Left lobe of liver (tissue), 2 donors: ENCODE results near the gene YAF2. TPM values are rescaled to one million over a fixed set of nuclear protein-coding genes. Genes with fewer than 3 reads are reported as not detected.
"Not testable (repeated sequence)": the region's sequence is repeated elsewhere in the genome, so short reads cannot be mapped to it uniquely, and the experiment has no call there.

Experiments used
- ATAC-seq: fragments of 200-7000 bp; cut with Tn5 transposase; one replicate; pipeline ENCODE4 v1.9.1; 2020; ENCODE audit warnings: mild to moderate bottlenecking, moderate library complexity
- DNase-seq: peaks from one replicate; pipeline ENCODE4 v3.0.0-alpha.2; 2020; ENCODE audit warnings: low spot score
- total RNA-seq: library from RNA; stranded (reverse); gene quantifications from one replicate; pipeline ENCODE4 v1.2.1, GENCODE V29; 2021
- donor health status: DM: no; HTN: no; CAD: no; lungs with moderate emphysema.
- donor health status: DM: no; HTN: yes; CAD: no.

Gene YAF2
- total RNA-seq, 1 donor from 2014 or later: 22.5 TPM

GRCh38 chr12:42255221-42255865 lies 17.3 kb upstream of the YAF2 start:
- no peak for DNase-seq
- ATAC-seq: no peak

GRCh38 chr12:42252645-42253044 lies 14.6 kb upstream of the YAF2 start:
- not testable (repeated sequence) for DNase-seq, ATAC-seq

GRCh38 chr12:42249033-42249432 lies 11.0 kb upstream of the YAF2 start:
- ATAC-seq, DNase-seq: not testable (repeated sequence)

DNA sequence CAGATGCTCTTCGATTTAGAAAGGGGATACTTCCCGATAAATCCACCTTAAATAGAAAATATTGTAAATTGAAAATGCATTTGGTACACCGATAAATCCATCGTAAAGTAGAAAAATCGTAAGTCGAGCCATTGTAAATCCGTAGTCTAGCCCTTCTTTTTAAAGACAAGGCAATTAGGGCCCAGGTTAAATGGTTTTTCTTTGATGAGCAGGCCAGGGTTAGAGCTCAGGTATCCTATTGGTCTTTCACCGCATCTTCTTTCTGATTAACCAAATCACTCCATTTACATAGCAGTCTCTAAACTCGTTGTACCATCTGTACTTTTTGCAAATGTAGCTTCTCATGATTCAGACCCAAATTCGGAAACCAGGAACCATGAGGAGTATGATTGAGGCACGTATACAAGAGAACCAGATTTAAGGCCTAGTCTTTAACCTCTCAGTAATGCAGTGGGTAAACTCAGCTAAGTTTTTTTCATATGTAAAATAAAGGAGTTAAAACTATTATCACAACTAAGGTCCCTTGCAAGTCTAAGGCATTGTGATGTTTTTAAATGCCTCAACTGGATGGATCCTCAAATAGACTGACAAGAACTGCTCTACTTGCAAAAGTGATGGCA lies 2.2 kb upstream of the YAF2 start:
- DNase-seq: no peak
- no peak for ATAC-seq

DNA sequence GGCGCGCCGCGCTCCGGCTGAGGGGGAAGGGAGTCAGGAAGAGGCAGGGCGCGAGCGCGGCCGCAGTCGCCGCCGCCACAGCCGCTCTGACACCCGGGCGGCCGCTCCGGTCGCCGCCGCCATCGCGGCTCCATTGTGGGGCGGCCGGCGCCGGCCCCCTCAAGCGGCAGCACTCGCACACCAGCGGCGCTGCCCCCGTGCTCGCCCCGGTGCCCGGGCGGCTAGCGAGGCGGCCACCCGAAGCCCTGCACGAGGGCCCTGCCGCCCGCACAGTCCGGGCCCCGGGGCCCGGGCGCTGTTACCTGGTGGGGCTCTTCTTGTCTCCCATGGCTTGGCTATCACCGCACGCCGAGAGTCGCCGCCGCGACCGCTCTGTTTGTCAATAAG lies 202 bp downstream of the YAF2 start:
- DNase-seq (peak; percentile 49), ATAC-seq (no peak)

GRCh38 chr12:42237052-42237852 lies 796 bp downstream of the YAF2 start:
- DNase-seq (peak; percentile 81), ATAC-seq (peak; percentile 70)

DNA sequence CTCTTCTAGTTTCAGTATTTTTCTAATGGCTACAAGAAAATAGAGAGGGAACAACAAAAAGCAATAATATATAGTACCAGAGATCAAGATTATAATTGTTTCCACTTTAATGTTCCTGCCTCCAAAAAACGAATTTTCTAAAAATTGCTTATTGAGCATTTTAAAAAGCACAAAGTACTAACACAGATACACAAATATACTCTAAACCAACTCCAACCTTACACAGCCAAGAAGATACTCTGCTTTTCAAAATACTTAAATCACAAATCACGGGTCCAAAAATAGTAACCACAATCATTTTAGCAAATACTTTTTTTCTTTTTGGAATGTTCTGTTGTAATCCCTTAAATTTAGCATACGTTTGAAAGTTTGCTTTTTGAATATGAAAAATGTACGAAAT lies 2.0 kb downstream of the YAF2 start:
- DNase-seq: no peak
- no peak for ATAC-seq

GRCh38 chr12:42235426-42235825 lies 2.6 kb downstream of the YAF2 start:
- no peak for DNase-seq

DNA sequence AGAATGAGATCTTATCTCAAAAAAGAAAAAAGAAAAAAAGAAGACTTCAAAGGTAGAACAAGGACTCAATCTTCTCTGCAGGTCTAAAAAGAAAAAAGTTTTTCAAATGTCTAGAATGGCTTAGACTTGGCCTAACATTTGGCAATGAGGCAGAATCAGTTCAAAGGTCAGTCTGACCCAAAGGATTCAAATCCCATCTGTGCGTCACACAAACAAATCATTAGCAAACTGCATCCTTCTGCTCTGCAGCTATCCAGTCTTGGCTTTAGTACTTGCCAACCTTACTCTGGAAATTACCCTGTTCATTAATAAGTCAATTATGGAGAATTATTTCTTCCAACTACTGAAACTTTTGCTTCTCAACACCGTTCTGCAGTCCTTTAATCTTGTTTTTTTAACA lies 3.1 kb downstream of the YAF2 start:
- DNase-seq: peak; percentile 55
- ATAC-seq: peak; percentile 64

More at GRCh38 chr12:42235426-42235825, 2.6 kb downstream of the YAF2 start:
- ATAC-seq: no peak

DNA sequence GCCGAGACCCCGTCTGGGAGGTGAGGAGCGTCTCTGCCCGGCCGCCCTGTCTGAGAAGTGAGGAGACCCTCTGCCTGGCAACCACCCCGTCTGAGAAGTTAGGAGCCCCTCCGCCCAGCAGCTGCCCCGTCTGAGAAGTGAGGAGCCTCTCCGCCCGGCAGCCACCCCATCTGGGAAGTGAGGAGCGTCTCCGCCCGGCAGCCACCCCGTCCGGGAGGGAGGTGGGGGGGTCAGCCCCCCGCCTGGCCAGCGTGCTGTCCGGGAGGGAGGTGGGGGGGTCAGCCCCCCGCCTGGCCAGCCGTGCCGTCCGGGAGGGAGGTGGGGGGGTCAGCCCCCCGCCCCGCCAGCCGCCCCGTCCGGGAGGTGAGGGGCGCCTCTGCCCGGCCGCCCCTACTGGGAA lies 10.5 kb downstream of the YAF2 start:
- ATAC-seq, DNase-seq: not testable (repeated sequence)

- ATAC-seq, DNase-seq: not testable (repeated sequence)
Observed at GRCh38 chr12:42224501-42224900, 13.5 kb downstream of the YAF2 start.

DNA sequence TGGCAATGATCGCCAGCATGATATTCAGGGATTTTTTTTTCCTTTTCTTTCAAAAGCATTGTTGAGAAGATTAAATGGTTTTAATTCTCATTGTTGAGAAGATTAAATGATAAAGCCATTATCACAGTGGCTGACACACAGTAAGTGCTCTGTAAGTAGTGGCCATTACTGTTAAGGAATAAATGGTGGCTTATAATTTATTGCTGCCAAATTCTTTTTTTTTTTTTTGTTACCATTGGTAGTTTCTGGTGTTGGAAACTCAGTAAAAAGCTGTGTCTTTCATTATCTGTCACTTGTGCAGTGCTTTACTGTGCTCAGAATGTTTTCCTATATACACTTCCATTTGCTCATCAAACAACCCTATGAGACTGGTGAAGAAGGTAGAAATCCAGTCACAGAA lies 15.3 kb downstream of the YAF2 start:
- ATAC-seq (no peak), DNase-seq (no peak)

DNA sequence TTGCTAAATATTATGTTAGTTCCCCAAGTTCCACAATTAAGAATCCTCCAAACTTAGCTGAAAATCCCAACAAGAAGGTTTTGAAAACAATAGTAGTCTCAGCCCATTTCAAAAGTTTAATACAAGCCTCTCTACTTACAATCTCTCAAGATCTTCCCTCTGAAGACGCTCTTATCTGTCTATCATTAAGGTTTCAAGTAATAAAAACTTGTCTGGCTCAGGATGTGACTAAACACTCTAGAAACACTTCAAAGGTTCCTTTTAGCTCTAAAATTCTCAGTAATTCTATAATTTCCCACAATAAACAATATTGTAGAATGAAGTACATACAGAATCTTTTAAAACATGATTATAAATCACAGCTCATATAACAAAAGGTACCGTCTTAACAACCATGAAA lies 16.3 kb downstream of the YAF2 start:
- no peak for ATAC-seq

DNA sequence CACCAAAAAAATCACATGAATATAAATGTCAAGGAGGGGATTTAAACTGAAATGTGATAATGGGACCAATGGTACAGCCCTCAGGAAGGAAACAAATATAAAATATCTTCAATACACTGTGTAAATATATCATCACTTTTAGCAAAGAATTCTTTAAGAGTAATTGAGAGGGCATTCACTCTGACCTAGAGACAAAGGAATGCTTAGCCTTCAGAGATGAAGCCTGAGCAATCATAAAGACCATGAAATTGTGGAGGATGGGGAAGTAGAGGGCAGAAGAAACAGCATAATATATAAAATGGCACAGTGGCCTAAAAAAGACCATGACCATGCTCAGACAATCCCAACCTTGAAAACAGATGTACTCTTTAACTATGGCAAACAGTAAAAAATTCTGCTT lies 20.4 kb downstream of the YAF2 start:
- no peak for ATAC-seq

More for the DNA sequence above, 16.3 kb downstream of the YAF2 start:
- DNase-seq: no peak

GRCh38 chr12:42216737-42217136 lies 21.3 kb downstream of the YAF2 start:
- DNase-seq (no peak), ATAC-seq (no peak)

More for the DNA sequence above, 20.4 kb downstream of the YAF2 start:
- no peak for DNase-seq

DNA sequence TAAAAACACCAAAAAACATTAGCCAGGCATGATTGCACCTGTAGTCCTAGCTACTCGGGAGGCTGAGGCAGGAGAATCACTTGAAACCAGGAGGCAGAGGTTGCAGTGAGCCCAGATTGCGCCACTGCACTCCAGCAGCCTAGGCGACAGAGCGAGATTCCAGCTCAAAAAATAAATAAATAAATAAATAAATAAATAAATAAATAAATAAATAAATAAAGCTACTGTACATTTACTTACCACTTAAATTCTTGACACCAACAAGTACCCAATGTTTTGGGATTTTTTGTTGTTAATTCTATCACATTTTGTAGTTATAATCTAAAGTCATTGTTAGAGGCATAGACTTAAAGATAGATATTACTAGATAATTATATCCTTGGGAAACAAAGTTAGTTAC lies 22.3 kb downstream of the YAF2 start:
- DNase-seq, ATAC-seq: not testable (repeated sequence)

DNA sequence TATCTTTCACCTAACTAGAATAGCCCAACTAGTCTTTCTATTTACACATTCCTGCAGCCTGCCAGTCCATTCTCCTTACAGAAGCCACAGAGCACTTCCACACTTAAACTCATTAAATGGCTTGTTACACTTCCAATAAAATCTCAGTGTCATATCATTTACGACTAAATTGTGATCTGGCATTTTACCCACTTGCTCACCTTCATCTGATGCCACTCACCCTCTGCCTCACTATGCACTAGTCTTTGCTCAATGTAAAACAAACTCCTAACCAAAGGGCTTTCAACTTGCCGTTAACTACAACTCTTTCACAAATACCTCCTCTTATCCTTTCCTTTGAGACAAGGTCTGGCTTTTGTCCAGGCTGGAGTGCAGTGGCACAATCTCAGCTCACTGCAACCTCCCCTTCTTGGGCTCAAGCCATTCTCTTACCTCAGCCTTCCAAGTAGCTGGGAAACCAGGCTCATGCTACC lies 24.1 kb downstream of the YAF2 start:
- DNase-seq: no peak

DNA sequence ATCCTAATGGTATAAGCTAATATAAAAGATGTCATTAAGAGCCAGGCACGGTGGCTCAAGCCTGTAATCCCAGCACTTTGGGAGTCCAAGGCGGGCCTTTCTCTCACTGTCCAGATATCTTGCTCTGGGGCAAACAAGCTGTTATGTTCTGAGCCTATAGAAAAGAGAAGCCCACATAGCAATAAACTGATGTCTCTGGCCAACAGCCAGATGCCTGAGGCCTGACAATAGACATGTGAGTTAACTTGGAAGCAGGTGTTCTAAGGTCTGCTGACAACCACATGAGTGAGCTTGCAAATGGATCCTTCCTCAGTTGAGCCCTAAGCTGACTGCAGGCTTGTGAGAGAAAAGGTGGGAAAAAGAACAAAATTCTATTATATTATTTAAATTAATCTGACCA lies 25.0 kb downstream of the YAF2 start:
- no peak for ATAC-seq
- no peak for DNase-seq

More for the DNA sequence above, 24.1 kb downstream of the YAF2 start:
- peak; percentile 56 for ATAC-seq

DNA sequence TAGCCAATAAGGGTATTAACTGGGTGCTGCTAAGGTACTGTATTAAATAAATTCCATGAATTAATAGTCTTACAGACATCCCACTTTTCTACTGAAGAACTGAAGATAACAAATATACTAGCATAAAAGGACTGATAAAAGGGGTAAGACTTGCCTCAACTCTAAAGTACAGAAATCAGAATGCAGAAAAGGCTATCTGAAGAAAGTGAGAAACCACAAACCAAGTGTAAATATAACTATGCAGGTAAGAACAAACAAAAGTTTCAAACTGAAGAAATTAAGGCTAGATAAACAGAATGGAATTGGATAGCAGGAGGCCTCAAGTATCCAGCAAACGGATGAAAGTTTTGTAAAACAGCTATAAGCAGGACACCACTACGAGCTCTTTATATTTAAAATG lies 29.5 kb downstream of the YAF2 start:
- DNase-seq: no peak

GRCh38 chr12:42204819-42205218 lies 33.2 kb downstream of the YAF2 start:
- DNase-seq (no peak), ATAC-seq (no peak)

More for the DNA sequence above, 29.5 kb downstream of the YAF2 start:
- ATAC-seq: no peak

GRCh38 chr12:42204362-42204761 lies 33.7 kb downstream of the YAF2 start:
- ATAC-seq: no peak
- no peak for DNase-seq

DNA sequence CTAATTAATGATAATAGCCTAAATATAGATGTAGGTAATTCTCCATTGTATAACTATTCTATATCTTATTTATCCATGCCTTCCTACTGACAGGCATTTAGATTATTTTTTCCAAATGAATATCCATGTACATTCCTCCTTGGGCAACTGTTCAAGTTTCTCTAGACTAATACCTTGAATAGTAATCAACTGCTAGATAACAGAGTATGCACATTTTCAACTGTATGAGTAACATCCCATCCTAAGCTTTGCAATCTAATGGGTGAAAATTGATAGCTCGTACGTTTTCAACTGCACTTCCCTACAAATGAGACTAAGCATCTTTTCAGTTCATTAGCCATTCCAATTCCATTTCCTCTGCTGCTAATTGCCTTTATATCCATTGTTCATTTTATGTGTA lies 37.0 kb downstream of the YAF2 start:
- ATAC-seq (no peak), DNase-seq (no peak)
